ENCODE data around the gene IFITM10. TPM values are rescaled to one million over a fixed set of nuclear protein-coding genes. Genes with fewer than 3 reads are reported as not detected.
A peak's percentile ranks its signal among the peaks of the same experiment; 100 is the strongest.

IFITM10 gene
- total RNA-seq, 1 experiment from 2014 or later, result 0.59 TPM

- H3K27ac Mint-ChIP-seq, result no peak overlapping the region
- Histone ChIP-seq H2BK12ac (ENCODE audit: insufficient read length, low read depth, low read length) (no peak overlapping the region), H3K23ac (ENCODE audit: insufficient read length, low read depth, low read length) (no peak overlapping the region), H4K91ac (ENCODE audit: insufficient read length, low read depth, low read length) (no peak overlapping the region), H4K5ac (ENCODE audit: insufficient read length, low read depth, low read length) (no peak overlapping the region), H2BK20ac (ENCODE audit: low read depth, low read length, poor library complexity, severe bottlenecking) (no peak overlapping the region), H3K56ac (ENCODE audit: insufficient read length, low read depth, low read length) (no peak overlapping the region), H2AFZ (ENCODE audit: low read length) (no peak overlapping the region), H2BK120ac (ENCODE audit: low read depth, low read length, poor library complexity, severe bottlenecking) (no peak overlapping the region), H3K4me2 (ENCODE audit: insufficient read depth, insufficient read length, low read length) (peak overlapping the region; percentile 42), H3K9me3 (ENCODE audit: control insufficient read depth, low read depth, low read length) (no peaks in the 10 kb centered on the region), H3K4ac (ENCODE audit: low read depth, low read length) (no peak overlapping the region), H4K8ac (replicated peaks; ENCODE audit: insufficient read length, low read depth, low read length) (no peak overlapping the region), H3K23me2 (ENCODE audit: insufficient read length, low read depth, low read length, poor library complexity, severe bottlenecking) (no peaks in the 10 kb centered on the region), H3K27ac (ENCODE audit: insufficient read length, low read depth, low read length) (no peak overlapping the region), H3K4me1 (ENCODE audit: insufficient read depth, low read length) (no peaks in the 10 kb centered on the region), H2BK5ac (ENCODE audit: insufficient read length, low read length) (no peak overlapping the region), H3K79me1 (ENCODE audit: insufficient read depth, low read depth, low read length, poor library complexity, severe bottlenecking) (no peaks in the 10 kb centered on the region), H3T11ph (ENCODE audit: low read length) (no peak overlapping the region), H3K18ac (ENCODE audit: insufficient read length, low read depth, low read length) (peak overlapping the region; percentile 70), H3K79me2 (ENCODE audit: insufficient read depth, low read length) (no peaks in the 10 kb centered on the region), H3K27me3 (ENCODE audit: insufficient read depth, low read length) (no peaks in the 10 kb centered on the region; the same call in 1 of the 2 replicates), H3K14ac (ENCODE audit: insufficient read depth, low read length) (no peak overlapping the region), H2BK15ac (ENCODE audit: low read depth, low read length) (no peak overlapping the region), H2AK5ac (ENCODE audit: insufficient read length, low read length) (no peak overlapping the region), H3K9ac (ENCODE audit: extremely low read depth, insufficient read length, low read length) (no peak overlapping the region), H4K20me1 (ENCODE audit: control insufficient read depth, insufficient read depth, insufficient read length) (no peaks in the 10 kb centered on the region)
- peaks cover 0 to 7% of the 10 kb centered on the region in 2 experiments; a peak in 2 of 5 replicates for H3K9me3 Mint-ChIP-seq
- peaks cover 61% of the 10 kb centered on the region for H3K27me3 Mint-ChIP-seq (ENCODE audit: low read depth)
- no peak overlapping the region for H3K4me3 Mint-ChIP-seq
- H3K4me1 Mint-ChIP-seq, result peaks cover 10 to 16% of the 10 kb centered on the region in 2 experiments
- peak; percentile 90 for DNase-seq
- no CpG with 5 or more reads among the region's 45 CpGs for WGBS (ENCODE audit: extremely low coverage, insufficient read length, low lambda C conversion rate)
- TF ChIP-seq, protein P1, sequence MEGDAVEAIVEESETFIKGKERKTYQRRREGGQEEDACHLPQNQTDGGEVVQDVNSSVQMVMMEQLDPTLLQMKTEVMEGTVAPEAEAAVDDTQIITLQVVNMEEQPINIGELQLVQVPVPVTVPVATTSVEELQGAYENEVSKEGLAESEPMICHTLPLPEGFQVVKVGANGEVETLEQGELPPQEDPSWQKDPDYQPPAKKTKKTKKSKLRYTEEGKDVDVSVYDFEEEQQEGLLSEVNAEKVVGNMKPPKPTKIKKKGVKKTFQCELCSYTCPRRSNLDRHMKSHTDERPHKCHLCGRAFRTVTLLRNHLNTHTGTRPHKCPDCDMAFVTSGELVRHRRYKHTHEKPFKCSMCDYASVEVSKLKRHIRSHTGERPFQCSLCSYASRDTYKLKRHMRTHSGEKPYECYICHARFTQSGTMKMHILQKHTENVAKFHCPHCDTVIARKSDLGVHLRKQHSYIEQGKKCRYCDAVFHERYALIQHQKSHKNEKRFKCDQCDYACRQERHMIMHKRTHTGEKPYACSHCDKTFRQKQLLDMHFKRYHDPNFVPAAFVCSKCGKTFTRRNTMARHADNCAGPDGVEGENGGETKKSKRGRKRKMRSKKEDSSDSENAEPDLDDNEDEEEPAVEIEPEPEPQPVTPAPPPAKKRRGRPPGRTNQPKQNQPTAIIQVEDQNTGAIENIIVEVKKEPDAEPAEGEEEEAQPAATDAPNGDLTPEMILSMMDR (conservative IDR thresholded peaks at IDR 0.05), result peak; percentile 97
- H3K36me3 Mint-ChIP-seq (ENCODE audit: insufficient read depth in 1 of 3, low read depth in 3 of 3), result no peaks in the 10 kb centered on the region
Measured at GRCh38 chr11:1694064-1694845, 56.1 kb downstream of the IFITM10 start.

All from H9 (cell line).